MM.1S (cell line): Measurements from ENCODE around the gene CBLN3.

ENCODE experiments used
- DNase-seq: peaks from one replicate; pipeline ENCODE4 v3.0.0-alpha.2; 2015
- H2AFZ ChIP-seq: fragments of 300-600 bp; sonication (generic); 2 replicates; pipeline ENCODE4 v1.6.0; 2016; ENCODE audit warnings: antibody characterized with exemption, low read length
- H3F3A ChIP-seq: fragments of 300-600 bp; sonication (generic); 2 replicates; pipeline ENCODE4 v1.6.1; 2016; ENCODE audit warnings: mild to moderate bottlenecking, antibody characterized with exemption, low read length, moderate library complexity, mixed read lengths; ENCODE audit not compliant: insufficient read depth
- H3K27ac ChIP-seq: fragments of 300-600 bp; sonication (generic); 2 replicates; pipeline ENCODE4 v1.5.1; 2016; ENCODE audit warnings: mild to moderate bottlenecking, low read length
- H3K27me3 ChIP-seq: fragments of 300-600 bp; sonication (generic); replicated peaks from 2 replicates; pipeline ENCODE4 v1.6.0; 2016; ENCODE audit warnings: low read length; ENCODE audit not compliant: insufficient read depth
- H3K36me3 ChIP-seq: fragments of 300-600 bp; sonication (generic); replicated peaks from 2 replicates; pipeline ENCODE4 v1.6.1; 2016; ENCODE audit warnings: mild to moderate bottlenecking, low read length, mixed read lengths; ENCODE audit not compliant: insufficient read depth
- H3K4me1 ChIP-seq: fragments of 300-600 bp; sonication (generic); 2 replicates; pipeline ENCODE4 v1.6.1; 2016; ENCODE audit warnings: low read length, mixed read lengths
- H3K4me2 ChIP-seq: fragments of 300-600 bp; sonication (generic); 2 replicates; pipeline ENCODE4 v1.6.0; 2016; ENCODE audit warnings: low read depth, low read length
- H3K4me3 ChIP-seq: fragments of 300-600 bp; sonication (generic); 2 replicates; pipeline ENCODE4 v1.5.1; 2016; ENCODE audit warnings: low read length, mixed read lengths
- H3K79me2 ChIP-seq: fragments of 300-600 bp; sonication (generic); 2 replicates; pipeline ENCODE4 v1.6.1; 2016; ENCODE audit warnings: mixed run types, low read length, mixed read lengths
- H3K9ac ChIP-seq: fragments of 300-600 bp; sonication (generic); 2 replicates; pipeline ENCODE4 v1.6.1; 2016; ENCODE audit warnings: low read length, mixed read lengths
- H3K9me2 ChIP-seq: fragments of 300-600 bp; sonication (generic); replicated peaks from 2 replicates; pipeline ENCODE4 v1.6.1; 2016; ENCODE audit warnings: mild to moderate bottlenecking, low read length, mixed read lengths; ENCODE audit not compliant: insufficient read depth
- H3K9me3 ChIP-seq: fragments of 300-600 bp; sonication (generic); replicated peaks from 2 replicates; pipeline ENCODE4 v1.6.1; 2016; ENCODE audit warnings: mild to moderate bottlenecking, low read length, mixed read lengths; ENCODE audit not compliant: insufficient read depth
- H4K20me1 ChIP-seq: fragments of 300-600 bp; sonication (generic); 2 replicates; pipeline ENCODE4 v1.6.1; 2016; ENCODE audit warnings: mild to moderate bottlenecking, low read length, moderate library complexity, mixed read lengths; ENCODE audit not compliant: insufficient read depth
- EZH2 ChIP-seq: fragments of 300-600 bp; sonication (generic); optimal IDR thresholded peaks from 2 replicates; pipeline ENCODE3; 2017; ENCODE audit warnings: low read depth, mild to moderate bottlenecking, antibody characterized with exemption, low read length, mixed read lengths
- EZH2phosphoT487 ChIP-seq: fragments of 300-600 bp; sonication (generic); IDR thresholded peaks from 2 replicates; pipeline ENCODE4 v1.6.1; 2018; ENCODE audit warnings: antibody characterized with exemption, low read length
- TF ChIP-seq, protein P1 (sequence below): fragments of 300-600 bp; sonication (generic); IDR thresholded peaks from 2 replicates; pipeline ENCODE4 v1.5.1; 2016; ENCODE audit warnings: antibody characterized with exemption, low read length, mixed read lengths

The CBLN3 gene

DNA sequence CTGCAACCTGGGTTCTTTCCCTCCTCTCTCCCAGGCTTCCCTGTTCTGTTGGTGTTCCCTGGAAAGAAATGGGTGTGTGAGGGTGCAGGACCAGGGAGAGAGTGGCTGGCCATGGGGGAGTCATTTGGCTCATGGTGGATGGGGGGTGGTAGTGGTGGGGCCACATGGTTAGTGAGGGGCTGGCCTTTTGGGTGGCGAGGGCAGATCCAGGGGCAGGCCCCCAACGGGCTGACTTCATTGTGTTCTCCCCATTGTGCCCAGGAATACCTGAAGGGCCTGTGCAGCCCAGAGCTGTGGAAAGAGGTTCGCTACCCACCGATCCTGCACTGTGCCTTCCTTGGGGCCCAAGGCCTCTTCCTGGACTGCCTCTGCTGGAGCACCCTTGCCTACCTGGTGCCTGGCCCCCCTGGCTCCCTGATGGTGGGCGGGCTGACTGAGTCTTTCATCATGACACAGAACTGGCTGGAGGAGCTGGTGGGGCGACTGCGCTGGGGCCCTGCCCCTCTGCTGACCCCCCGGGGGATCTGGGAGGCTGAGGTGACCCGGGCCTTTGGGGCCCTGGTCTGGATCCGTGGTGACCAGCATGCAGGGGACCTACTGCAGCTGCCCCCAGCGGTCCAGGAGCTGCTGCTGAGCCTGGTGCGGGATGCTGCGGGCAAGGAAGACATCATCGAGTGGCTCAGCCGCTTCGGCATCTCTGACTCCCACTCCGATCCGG is 21.7 kb downstream of the CBLN3 start:
- no peaks in the 10 kb centered on the region for H3K9me3 ChIP-seq
- no peaks in the 10 kb centered on the region for H3K27me3 ChIP-seq
- H3K4me2 ChIP-seq = no peak overlapping the region
- H3K4me3 ChIP-seq = no peak overlapping the region
- no peaks in the 10 kb centered on the region for H3K79me2 ChIP-seq
- H3K4me1 ChIP-seq = no peaks in the 10 kb centered on the region
- H2AFZ ChIP-seq = no peak overlapping the region
- no peak overlapping the region for H3K9ac ChIP-seq
- TF ChIP-seq EZH2phosphoT487 = no peak
- H3K9me2 ChIP-seq = no peaks in the 10 kb centered on the region
- H4K20me1 ChIP-seq = no peaks in the 10 kb centered on the region
- H3F3A ChIP-seq = no peaks in the 10 kb centered on the region
- H3K27ac ChIP-seq = no peak overlapping the region
- no peaks in the 10 kb centered on the region for H3K36me3 ChIP-seq
- DNase-seq = no peak

DNA sequence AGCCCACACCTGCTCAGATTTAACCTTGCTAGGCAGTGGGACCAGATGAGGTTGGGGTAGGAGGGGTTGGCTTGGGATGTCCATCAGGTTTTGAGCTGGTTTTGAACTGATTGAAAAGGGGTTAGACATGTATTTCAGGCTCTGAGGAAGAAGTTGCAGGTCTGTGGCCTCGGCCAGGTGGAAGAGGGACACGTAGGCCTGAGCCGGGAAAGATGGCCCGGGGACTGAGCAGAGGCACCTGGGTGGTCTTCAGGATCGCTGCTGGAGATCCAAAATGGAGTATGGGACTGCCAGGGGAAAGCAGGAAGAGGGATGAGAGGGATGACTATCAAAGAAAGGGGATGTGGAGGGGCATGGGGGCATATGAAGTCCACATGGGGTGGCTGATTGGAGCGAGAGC is 23.1 kb downstream of the CBLN3 start:
- Histone ChIP-seq H2AFZ (no peak overlapping the region), H4K20me1 (no peaks in the 10 kb centered on the region)

DNA sequence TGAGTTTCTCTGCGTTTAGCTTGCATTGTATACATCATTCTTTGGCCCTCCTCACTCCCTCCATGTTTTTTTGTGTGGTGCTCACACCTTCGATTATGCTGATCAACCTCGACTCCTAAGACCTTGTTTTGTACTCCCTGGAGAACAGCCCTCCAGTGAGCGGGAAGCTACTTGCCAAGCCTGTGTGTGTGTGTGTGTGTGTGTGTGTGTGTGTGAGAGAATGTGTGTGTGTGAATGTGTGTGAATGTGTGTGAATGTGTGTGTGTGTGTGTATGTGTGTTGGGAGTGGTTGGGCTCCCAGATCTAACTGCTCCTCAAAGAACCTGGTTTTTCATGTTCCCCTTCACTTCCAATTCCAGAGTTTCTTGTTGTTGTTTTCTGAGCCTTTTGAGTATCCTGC is 24.7 kb downstream of the CBLN3 start:
- Histone ChIP-seq H3K9ac (no peak overlapping the region), H3K9me3 (no peaks in the 10 kb centered on the region), H3K27ac (no peak overlapping the region), H3K4me3 (no peak overlapping the region), H3K4me1 (no peaks in the 10 kb centered on the region), H3K27me3 (no peaks in the 10 kb centered on the region), H3K79me2 (no peaks in the 10 kb centered on the region), H4K20me1 (no peaks in the 10 kb centered on the region), H3K36me3 (no peaks in the 10 kb centered on the region), H3F3A (no peaks in the 10 kb centered on the region), H2AFZ (no peak overlapping the region), H3K9me2 (no peaks in the 10 kb centered on the region), H3K4me2 (no peak overlapping the region)
- DNase-seq = no peak
- TF ChIP-seq, protein P1, sequence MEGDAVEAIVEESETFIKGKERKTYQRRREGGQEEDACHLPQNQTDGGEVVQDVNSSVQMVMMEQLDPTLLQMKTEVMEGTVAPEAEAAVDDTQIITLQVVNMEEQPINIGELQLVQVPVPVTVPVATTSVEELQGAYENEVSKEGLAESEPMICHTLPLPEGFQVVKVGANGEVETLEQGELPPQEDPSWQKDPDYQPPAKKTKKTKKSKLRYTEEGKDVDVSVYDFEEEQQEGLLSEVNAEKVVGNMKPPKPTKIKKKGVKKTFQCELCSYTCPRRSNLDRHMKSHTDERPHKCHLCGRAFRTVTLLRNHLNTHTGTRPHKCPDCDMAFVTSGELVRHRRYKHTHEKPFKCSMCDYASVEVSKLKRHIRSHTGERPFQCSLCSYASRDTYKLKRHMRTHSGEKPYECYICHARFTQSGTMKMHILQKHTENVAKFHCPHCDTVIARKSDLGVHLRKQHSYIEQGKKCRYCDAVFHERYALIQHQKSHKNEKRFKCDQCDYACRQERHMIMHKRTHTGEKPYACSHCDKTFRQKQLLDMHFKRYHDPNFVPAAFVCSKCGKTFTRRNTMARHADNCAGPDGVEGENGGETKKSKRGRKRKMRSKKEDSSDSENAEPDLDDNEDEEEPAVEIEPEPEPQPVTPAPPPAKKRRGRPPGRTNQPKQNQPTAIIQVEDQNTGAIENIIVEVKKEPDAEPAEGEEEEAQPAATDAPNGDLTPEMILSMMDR = no peak

More for the DNA sequence above, 23.1 kb downstream of the CBLN3 start:
- Histone ChIP-seq H3K79me2 (no peaks in the 10 kb centered on the region), H3K9me3 (no peaks in the 10 kb centered on the region), H3K4me1 (no peaks in the 10 kb centered on the region), H3K9me2 (no peaks in the 10 kb centered on the region), H3K9ac (no peak overlapping the region), H3K36me3 (no peaks in the 10 kb centered on the region), H3K4me3 (no peak overlapping the region), H3K4me2 (no peak overlapping the region), H3K27ac (no peak overlapping the region), H3K27me3 (no peaks in the 10 kb centered on the region), H3F3A (no peaks in the 10 kb centered on the region)
- no peak for DNase-seq
- TF ChIP-seq, protein P1 = no peak
- TF ChIP-seq EZH2 (no peak), EZH2phosphoT487 (no peak)

DNA sequence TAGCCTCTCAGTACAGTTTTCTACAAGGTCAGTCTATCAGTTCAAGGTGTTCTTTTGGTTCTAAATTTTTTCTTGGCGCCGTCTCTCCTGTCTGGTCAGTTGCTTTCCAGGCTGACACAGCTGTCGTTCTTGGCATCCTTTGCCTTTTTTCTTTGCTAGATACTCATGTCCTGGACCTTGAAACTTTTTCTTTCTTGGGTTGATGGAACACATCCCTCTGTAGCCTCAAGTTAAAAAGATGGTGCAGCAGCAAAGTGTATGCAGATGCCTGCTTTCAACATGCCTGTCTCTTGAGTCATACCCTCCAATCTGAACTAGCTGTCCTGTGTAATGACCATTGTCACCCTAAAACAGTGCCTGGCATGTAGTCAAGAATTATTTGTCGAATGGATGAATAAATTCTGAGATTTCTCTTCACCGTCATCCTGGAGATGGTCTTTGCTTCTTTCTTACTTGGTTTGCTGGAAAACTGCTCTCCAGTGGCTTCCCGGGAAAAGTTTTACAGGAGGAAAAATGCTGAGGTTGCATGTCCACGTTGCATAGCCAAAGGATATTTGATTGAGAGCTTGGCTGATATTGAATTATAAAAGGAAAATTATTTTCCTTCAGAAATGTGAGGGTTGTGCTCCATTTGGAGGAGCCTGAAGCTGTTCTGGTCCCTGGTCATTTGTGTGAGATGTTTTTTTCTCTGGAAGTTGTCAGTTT is 26.0 kb downstream of the CBLN3 start:
- H3F3A ChIP-seq = no peaks in the 10 kb centered on the region
- no peaks in the 10 kb centered on the region for H3K79me2 ChIP-seq
- no peak for DNase-seq
- no peaks in the 10 kb centered on the region for H3K27me3 ChIP-seq
- no peak overlapping the region for H3K27ac ChIP-seq
- no peak overlapping the region for H3K9ac ChIP-seq
- no peak overlapping the region for H2AFZ ChIP-seq
- no peaks in the 10 kb centered on the region for H4K20me1 ChIP-seq
- H3K36me3 ChIP-seq = no peaks in the 10 kb centered on the region
- H3K4me3 ChIP-seq = no peak overlapping the region
- no peaks in the 10 kb centered on the region for H3K9me3 ChIP-seq
- no peaks in the 10 kb centered on the region for H3K9me2 ChIP-seq
- TF ChIP-seq EZH2 (no peak), EZH2phosphoT487 (no peak)
- TF ChIP-seq, protein P1 = no peak
- no peaks in the 10 kb centered on the region for H3K4me1 ChIP-seq
- no peak overlapping the region for H3K4me2 ChIP-seq
